Spinal cord (tissue), 10 donors: ENCODE measurements around the gene CD302. TPM values are rescaled to one million over a fixed set of nuclear protein-coding genes. Genes with fewer than 3 reads are reported as not detected.
"Not testable (repeated sequence)": the region's sequence is repeated elsewhere in the genome, so short reads cannot be mapped to it uniquely, and the experiment has no call there.

Experiments used
- DNase-seq, 6 donors: peaks; one replicate each; pipeline versions ENCODE4 v3.0.0 to v3.0.0-alpha.2; 2013 to 2015; ENCODE audit warnings: low spot score in 6 of 6, low read depth in 4 of 6
- H3K27ac ChIP-seq: one replicate; pipeline ENCODE4 v1.5.1; 2013; ENCODE audit warnings: low read depth, low read length, control low read depth
- H3K27me3 ChIP-seq: one replicate; pipeline ENCODE4 v1.6.1; 2013; ENCODE audit warnings: low read length; ENCODE audit not compliant: control insufficient read depth, insufficient read depth
- H3K36me3 ChIP-seq: one replicate; pipeline ENCODE4 v1.6.1; 2013; ENCODE audit warnings: low read length; ENCODE audit not compliant: control insufficient read depth, insufficient read depth
- H3K4me1 ChIP-seq: one replicate; pipeline ENCODE4 v1.6.1; 2013; ENCODE audit warnings: low read length; ENCODE audit not compliant: control insufficient read depth, insufficient read depth
- H3K4me3 ChIP-seq: one replicate; pipeline ENCODE4 v1.5.1; 2013; ENCODE audit warnings: low read depth, low read length, control low read depth
- H3K9me3 ChIP-seq: one replicate; pipeline ENCODE4 v1.6.1; 2013; ENCODE audit warnings: low read length; ENCODE audit not compliant: control insufficient read depth, insufficient read depth
- WGBS: methylation state at CpG from one replicate; pipeline ENCODE4 v1.1.5; 2013; ENCODE audit warnings: missing lambda C conversion rate; ENCODE audit not compliant: insufficient coverage; 5-methylcytosine and 5-hydroxymethylcytosine counted together
- long read RNA-seq, 4 donors: transcript quantifications; one replicate each; lab custom pipeline, GENCODE V29; 2026
- polyA plus RNA-seq, 2 donors: library from polyadenylated mRNA; unstranded; fragments of 120-200 nt; gene quantifications; one replicate each; pipeline ENCODE4 v1.2.1, GENCODE V29; 2013; ENCODE audit not compliant: insufficient read length in 2 of 2
- total RNA-seq, 2 donors: library from RNA; depleted of rRNA in 1 of 2; stranded (reverse); fragments of 120-200 nt in 1 of 2; fragments of >200 nt in 1 of 2; gene quantifications; one replicate each; pipeline versions ENCODE4 v1.2.3 to v1.2.4, GENCODE V29; 2013 to 2014
- donor health status: healthy.

CD302 gene, protein sequence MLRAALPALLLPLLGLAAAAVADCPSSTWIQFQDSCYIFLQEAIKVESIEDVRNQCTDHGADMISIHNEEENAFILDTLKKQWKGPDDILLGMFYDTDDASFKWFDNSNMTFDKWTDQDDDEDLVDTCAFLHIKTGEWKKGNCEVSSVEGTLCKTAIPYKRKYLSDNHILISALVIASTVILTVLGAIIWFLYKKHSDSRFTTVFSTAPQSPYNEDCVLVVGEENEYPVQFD
- total RNA-seq: 10 to 100 TPM; 21.9 to 24.5 TPM
- polyA plus RNA-seq: 1 to 10 TPM; 6.6 to 9.4 TPM
- long read RNA-seq, donor 1, transcript CD302-201 (6 exons, 3,741 nt): major isoform, 5 of 5 reads
- long read RNA-seq, donor 1, partial matches to known transcripts: 0 of 5 reads
- long read RNA-seq, donor 1, other reads (novel, unspliced or antisense): 0 of 5 reads
- long read RNA-seq, donor 2, partial matches to known transcripts: 0 of 2 reads
- long read RNA-seq, donor 2, other reads (novel, unspliced or antisense): 0 of 2 reads
- long read RNA-seq, donor 3, transcript CD302-201 (6 exons, 3,741 nt): major isoform, 5 of 5 reads
- long read RNA-seq, donor 3, partial matches to known transcripts: 0 of 5 reads
- long read RNA-seq, donor 3, other reads (novel, unspliced or antisense): 0 of 5 reads
- long read RNA-seq, donor 4, transcript CD302-201 (6 exons, 3,741 nt): major isoform, 23 of 24 reads
- long read RNA-seq, donor 4, partial matches to known transcripts: 0 of 24 reads
- long read RNA-seq, donor 4, other reads (novel, unspliced or antisense): 0 of 24 reads

DNA sequence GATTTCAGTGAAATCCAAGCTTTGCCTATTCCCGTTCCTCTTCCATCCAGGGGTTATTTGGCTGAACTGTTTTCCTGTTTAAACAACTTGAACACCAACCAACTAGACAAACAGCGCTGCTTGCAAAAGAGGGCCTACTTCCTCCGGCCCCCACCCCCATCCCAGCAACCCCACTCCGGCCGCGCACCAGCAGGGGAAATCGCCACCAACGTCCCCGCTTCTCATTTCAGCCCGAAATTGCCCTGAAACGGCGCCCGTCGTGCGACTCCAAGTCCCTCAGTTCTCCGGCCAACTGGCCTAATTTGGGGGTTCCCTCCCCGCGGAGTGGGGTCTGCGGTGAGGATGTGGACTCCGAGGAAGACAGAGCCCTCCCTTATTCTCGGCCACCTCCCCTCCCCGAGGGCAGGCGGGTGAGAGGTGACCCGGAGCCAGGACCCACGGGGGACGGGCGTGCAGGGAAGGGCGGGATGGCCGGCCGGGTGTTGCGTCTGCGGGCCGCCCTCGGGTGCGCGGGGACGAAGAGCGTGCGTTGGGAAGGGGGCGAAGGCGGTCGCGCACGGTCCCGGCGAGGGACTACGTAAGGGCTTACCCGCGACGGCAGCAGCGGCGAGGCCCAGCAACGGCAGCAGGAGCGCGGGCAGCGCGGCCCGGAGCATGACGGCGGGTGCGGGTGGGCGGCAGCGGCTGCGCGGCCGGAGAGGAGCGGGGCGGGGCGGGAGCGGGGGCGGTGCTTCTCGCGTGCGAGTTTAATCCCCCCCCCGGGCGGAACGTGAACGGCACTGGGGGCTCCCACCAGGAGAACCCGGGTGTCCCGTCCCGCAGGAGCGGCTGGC is at the start of gene CD302:
TSS of gene CD302 (minus strand) at position 666 of the 833 bp plus-strand sequence. CDS start at position 656, 10 bp downstream.
- H3K4me3 ChIP-seq: peak within 1 kb of the TSS; percentile 55
- H3K4me1 ChIP-seq: peaks cover 5% of the 10 kb centered on the region
- WGBS: under 1% methylated on average over 78 of the region's 82 CpGs
- H3K9me3 ChIP-seq: no peaks in the 10 kb centered on the region
- H3K36me3 ChIP-seq: no peaks in the 10 kb centered on the region
- peak within 1 kb of the TSS; percentile 45 for H3K27ac ChIP-seq
- DNase-seq: peak in 4 of 6 donors; percentile 9 to 65 (median 34)
- peaks cover 12% of the 10 kb centered on the region for H3K27me3 ChIP-seq

DNA sequence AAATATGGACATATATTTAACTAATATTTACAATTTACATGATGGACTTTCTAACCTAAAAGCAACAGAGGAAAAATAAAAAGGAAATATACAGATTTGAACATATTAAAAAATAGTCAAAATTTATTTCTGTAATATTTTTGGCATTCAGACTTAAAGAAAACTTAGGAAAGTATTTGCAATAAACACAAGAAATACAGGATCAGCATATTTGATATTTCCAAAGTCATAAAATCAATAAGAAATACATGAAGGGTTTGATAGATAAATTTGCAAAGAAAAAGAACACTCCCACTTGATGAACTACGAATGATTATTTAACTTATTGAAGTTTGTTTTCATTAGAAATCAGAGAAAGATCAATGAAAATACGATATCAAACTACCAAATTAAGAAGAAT is 48.6 kb upstream of the CD302 start:
- Histone ChIP-seq H3K27me3 (no peaks in the 10 kb centered on the region), H3K4me1 (no peaks in the 10 kb centered on the region), H3K4me3 (no peak overlapping the region), H3K9me3 (no peaks in the 10 kb centered on the region), H3K27ac (no peak overlapping the region), H3K36me3 (no peaks in the 10 kb centered on the region)
- no peak for DNase-seq
- WGBS: no CpG with 5 or more reads among the region's 2 CpGs

DNA sequence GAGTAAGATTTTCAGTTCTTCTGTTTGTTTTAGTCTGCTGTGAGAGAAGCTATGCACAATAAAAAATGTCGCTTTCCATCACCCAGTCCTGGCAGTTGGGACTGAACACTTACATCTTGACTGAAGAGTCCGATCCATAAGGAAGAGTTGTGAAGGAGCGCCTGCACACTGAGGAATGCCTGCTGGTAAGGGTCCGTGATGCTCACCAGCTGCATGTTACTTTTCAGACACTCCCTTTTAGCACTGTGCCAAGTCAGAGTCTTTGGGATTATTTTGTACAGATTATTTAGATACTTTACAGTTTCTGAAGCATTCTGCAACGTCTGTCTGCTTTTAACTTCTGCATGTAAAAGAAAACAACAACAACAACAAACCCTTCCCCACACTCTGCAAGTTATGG is 42.6 kb upstream of the CD302 start:
- no peaks in the 10 kb centered on the region for H3K9me3 ChIP-seq
- no peaks in the 10 kb centered on the region for H3K4me1 ChIP-seq
- H3K36me3 ChIP-seq: no peaks in the 10 kb centered on the region
- 83% methylated on average over 3 of the region's 5 CpGs for WGBS
- no peak overlapping the region for H3K4me3 ChIP-seq
- H3K27ac ChIP-seq: no peak overlapping the region
- DNase-seq: peak in 1 of 6 donors; percentile 2
- H3K27me3 ChIP-seq: no peaks in the 10 kb centered on the region

DNA sequence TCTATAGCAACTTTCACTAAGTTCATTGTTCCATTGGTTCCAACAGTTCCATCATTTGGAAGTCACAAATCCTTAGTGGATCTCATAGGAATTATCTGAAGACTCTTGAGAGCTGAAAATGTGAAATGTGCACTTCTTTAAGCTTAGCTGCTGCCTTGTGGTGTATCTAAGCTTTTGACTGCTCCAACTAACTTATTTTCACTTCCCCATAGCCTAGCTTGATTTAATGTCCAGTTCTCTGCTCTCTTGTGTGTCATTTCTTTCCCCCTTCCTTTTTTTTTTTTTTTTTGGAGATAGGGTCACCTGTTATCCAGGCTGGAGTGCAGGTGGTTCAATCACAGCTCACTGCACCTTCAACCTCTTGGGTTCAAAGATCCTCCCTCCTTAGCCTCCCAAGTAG is 34.9 kb upstream of the CD302 start:
- no peaks in the 10 kb centered on the region for H3K9me3 ChIP-seq
- H3K36me3 ChIP-seq: no peaks in the 10 kb centered on the region
- no peak for DNase-seq
- H3K27me3 ChIP-seq: no peaks in the 10 kb centered on the region
- H3K4me1 ChIP-seq: no peaks in the 10 kb centered on the region
- H3K27ac ChIP-seq: no peak overlapping the region
- no peak overlapping the region for H3K4me3 ChIP-seq

DNA sequence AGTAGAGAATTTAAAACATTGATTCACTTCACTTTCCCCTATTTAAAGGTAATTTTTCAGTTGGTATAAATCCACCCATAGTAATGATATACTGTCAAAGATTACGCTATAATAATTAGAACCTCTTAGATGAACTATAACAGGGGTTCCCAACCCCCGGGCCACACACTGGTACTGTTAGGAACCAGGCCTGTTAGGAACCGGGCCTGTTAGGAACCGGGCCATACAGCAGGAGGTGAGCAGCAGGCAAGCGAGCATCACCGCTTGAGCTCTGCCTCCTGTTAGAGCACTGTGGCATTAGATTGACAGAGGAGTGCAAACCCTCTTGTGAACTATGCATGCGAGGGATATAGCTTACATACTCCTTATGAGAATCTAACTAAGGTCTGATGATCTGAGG is 34.0 kb upstream of the CD302 start:
- no peak for DNase-seq
- H3K36me3 ChIP-seq: no peaks in the 10 kb centered on the region
- no peaks in the 10 kb centered on the region for H3K27me3 ChIP-seq
- no peak overlapping the region for H3K27ac ChIP-seq
- 62% methylated on average over 3 of the region's 7 CpGs for WGBS
- H3K4me1 ChIP-seq: no peaks in the 10 kb centered on the region
- H3K4me3 ChIP-seq: no peak overlapping the region
- H3K9me3 ChIP-seq: no peaks in the 10 kb centered on the region

DNA sequence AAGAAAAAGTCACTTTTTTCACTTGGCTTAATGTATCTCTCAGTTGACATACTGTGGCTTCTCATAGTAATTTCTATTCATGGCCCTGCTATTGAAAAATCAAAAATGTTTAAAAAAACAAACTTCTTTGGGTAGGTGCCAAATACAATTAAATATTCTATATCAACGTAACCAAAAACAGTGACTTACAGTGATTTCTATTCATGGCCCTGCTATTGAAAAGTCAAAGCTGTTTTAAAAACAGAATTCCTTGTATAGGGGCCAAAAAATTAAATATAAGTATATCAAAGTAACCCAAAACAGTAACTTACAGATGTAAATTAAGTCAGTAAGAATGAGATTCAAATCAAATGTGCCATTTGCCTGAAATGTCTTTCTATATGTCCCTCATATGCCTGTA is 31.4 kb upstream of the CD302 start:
- DNase-seq: no peak
- Histone ChIP-seq H3K4me3 (no peak overlapping the region), H3K9me3 (no peaks in the 10 kb centered on the region), H3K27ac (no peak overlapping the region), H3K36me3 (no peaks in the 10 kb centered on the region), H3K4me1 (no peaks in the 10 kb centered on the region), H3K27me3 (no peaks in the 10 kb centered on the region)
- WGBS: no CpG with 5 or more reads among the region's 1 CpG

DNA sequence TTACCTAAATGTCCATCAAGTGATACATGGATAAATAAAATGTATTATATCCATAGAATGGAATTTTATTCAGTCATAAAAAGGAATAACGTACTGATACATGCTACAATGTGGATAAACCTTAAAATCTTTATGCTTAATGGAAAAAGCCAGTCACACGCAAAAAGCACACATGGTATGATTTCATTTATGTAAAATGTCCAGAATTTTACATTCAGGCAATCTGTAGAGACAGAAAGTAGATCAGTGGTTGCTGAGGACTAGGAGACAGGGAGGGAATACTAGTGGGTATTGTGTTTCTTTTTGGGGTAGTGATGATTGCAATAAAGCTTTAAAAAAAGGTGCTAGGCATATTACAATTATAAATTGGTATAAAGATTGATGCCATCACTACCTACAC is 30.7 kb upstream of the CD302 start:
- Histone ChIP-seq H3K9me3 (no peaks in the 10 kb centered on the region), H3K27me3 (no peaks in the 10 kb centered on the region), H3K27ac (no peak overlapping the region), H3K36me3 (no peaks in the 10 kb centered on the region), H3K4me3 (no peak overlapping the region), H3K4me1 (no peaks in the 10 kb centered on the region)
- no CpG with 5 or more reads among the region's 2 CpGs for WGBS
- DNase-seq: no peak

DNA sequence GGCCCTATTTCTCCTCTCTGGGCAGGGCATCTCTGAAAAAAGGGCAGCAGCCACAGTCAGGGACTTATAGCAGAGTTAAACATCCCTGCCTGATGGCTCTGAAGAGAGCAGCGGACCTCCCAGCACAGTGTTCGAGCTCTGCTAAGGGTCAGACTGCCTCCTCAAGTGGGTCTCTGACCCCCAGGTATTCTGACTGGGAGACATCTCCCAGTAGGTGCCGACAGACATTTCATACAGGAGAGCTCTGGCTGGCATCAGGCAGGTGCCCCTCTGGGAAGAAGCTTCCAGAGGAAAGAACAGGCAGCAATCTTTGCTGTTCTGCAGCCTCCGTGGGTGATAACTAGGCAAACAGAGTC is 24.4 kb upstream of the CD302 start:
- not testable (repeated sequence) for H3K27ac ChIP-seq, H3K27me3 ChIP-seq, H3K4me3 ChIP-seq, H3K9me3 ChIP-seq, DNase-seq, H3K36me3 ChIP-seq, H3K4me1 ChIP-seq
- 75% methylated on average over 4 of the region's 4 CpGs for WGBS

DNA sequence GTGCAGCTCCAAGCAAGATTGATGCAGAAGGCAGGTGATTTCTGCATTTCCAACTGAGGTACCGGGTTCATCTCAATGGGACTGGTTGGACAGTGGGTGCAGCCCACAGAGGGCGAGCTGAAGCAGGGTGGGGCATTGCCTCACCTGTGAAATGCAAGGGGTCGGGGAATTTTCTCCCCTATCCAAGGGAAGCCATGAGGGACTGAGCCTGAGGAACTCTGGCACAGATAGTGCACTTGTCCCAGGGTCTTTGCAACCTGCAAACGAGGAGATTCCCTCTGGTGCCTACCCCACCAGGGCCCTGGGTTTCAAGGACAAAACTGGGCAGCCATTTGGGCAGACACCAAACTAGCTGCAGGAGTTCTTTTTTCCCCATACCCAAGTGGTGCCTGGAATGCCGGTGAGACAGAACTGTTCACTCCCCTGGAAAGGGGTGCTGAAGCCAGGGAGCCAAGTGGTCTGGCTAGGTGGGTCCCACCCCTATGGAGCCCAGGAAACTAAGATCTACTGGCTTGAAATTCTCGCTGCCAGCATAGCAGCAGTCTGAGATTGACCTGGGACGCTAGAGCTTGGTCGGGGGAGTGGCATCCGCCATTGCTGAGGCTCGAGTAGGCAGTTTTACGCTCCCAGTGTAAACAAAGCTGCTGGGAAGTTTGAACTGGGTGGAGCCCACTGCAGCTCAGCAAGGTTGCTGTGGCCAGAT is 23.9 kb upstream of the CD302 start:
- H3K9me3 ChIP-seq, H3K4me3 ChIP-seq, H3K27ac ChIP-seq, H3K4me1 ChIP-seq, H3K36me3 ChIP-seq, DNase-seq, H3K27me3 ChIP-seq: not testable (repeated sequence)
- WGBS: 70% methylated on average over 11 of the region's 11 CpGs
